GM10847 (cell line): Measurements from ENCODE around the gene SMIM29.
A peak's percentile ranks its signal among the peaks of the same experiment; 100 is the strongest.

Experiments used
- POLR2A ChIP-seq: IDR thresholded peaks from 2 replicates; pipeline ENCODE4 v1.6.1; 2011; ENCODE audit not compliant: insufficient read length; ENCODE audit errors: extremely low read depth

The SMIM29 gene

DNA sequence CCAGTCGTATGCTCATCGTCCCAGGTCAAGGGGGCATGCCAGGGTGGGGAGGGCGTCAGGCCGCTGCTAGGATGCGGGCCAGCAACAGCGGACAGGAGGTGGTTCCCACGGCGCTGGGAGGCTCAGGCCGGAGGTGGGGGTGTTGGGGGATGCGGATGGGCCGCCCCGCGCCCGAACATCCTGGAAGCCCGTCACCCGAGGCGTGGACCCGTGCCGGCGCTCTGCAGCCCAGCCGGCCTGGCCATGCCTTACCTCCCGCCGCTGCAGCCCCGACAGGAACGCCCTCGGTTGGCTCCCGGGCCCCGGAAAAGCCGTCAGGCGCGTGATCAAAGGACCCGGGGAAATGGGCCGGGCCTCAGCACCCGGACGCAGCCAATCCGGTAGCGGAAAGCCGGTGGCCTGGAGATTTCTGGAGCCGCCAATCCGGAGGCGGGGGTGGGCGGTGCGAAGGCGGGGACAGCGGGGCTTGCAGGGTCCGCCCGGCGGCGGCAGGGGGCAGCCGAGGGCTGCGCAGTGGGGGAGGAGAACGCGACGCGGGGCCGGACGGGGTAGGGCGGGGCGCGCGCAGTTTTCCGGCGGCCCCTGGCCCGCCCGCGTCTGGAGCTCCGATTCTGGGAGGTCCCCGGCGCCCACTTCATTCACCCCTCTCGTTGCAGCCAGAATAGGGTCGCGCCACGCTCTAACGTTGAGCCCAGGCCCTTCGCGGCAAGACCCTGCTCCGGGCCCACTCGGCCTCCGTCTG, at the start of gene SMIM29:
TSS of gene SMIM29 (minus strand) at position 280 of the 742 bp plus-strand sequence. CDS start 1,215 bp downstream, outside the sequence.
- peak; percentile 40 for TF ChIP-seq POLR2A

DNA sequence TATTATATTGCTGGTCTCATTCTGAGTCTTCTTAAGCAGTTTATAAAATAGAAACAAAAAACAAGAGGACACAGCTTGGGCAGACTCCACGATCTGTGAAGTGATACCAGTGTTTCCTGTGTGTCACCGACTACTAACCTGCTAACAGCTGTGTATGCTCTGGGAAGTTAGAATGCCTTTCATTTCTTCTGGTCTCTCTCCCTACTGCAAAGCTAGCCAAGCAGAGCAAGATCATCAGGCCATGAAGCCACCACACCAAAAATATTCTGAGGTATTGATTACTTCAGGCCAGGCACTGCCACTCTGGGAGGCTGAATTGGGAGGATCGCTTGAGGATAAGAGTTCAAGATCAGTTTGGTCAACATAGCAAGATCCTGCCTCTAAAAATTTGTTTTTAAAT, 46.9 kb upstream of the SMIM29 start:
- TF ChIP-seq POLR2A: no peak

DNA sequence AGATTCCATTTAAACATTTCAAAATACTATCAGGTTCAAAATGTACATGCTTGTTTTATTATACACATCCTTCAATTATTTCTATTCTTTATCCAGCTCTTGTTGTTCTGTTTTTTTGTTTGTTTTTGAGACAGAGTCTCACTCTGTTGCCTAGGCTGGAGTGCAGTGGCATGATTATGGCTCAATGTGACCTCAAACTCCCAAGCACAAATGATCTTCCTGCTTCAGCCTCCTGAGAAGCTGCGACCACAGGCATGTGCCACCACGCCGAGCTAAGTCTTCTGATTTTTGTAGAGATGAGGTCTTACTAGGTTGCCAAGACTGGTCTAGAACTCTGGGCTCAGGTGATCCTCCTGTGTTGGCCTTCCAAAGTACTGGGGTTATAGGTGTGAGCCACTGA, 44.1 kb upstream of the SMIM29 start:
- TF ChIP-seq POLR2A: no peak

GRCh38 chr6:34289137-34289536, 40.3 kb upstream of the SMIM29 start:
- no peak for TF ChIP-seq POLR2A

- no peak for TF ChIP-seq POLR2A
Measured at GRCh38 chr6:34288581-34288980, 39.8 kb upstream of the SMIM29 start.

- TF ChIP-seq POLR2A: no peak
Measured at GRCh38 chr6:34285448-34286164, 36.8 kb upstream of the SMIM29 start.

DNA sequence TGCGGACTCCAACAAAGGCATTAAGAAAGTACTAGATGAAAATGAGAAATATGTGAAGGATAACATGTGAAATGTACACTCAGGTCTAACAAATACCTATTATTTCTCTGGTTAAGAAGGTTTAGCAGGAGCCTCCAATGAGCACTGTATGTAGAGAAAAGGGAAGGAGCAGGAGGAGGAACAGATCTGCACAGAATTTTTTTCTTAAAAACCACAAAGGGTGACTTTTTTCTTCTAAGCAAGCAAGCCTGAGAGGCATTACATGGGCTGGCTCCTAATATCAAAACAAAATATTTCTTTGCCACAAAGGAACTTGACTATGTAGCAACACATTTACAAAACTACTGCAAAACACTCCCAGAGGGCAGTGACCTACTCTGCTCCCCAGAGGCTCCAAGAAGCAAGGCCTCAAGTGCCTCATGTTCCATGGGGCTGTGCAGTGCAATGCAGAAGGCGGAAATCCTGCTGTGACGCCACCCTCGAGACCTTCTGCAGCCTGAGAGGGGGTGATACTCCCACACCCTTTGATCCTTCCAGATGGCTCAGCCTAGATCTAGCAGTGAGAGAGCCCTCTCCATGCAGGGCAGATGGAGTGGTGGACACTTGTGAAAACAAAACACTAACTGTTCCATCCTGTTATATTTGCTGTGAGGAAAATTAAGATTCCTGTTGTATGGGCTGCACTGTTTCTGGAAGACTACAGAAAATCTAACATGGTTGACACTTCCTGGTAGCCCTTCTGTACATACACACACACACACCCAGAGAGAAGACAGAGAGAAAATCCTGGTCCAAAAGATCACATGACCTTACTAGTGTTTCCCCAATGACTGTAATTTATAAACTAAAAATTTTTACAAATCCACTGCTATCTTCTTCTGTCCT, 36.0 kb upstream of the SMIM29 start:
- no peak for TF ChIP-seq POLR2A

DNA sequence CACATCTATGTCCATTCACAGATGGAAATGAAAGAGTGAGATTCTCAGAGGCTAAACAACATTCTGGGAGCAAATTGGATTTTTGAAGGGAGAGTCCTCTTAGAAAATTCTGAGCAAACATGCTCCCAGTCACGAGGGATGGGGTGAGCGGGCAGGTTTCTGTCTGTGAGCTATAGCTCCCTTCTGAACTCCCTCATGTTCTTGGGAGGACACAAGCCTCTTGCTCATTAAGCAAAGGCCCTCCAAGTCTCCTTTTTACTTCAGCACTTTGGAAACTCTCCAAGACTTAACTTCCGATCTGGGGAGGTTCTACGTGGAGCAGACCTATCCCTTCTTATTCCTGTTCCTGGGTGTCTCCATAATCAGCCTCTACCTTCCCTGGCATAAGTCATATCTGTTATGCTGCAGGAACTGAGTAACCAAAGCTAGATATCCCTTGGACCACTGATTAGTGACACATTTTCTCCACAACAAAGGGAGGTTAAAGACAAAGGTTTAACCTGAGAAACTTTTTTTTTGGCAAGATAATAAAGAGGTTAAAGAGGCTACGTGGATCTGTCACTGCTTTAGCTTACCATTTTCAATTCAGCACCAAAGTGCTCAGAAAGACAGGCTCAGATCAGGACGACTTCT, 33.0 kb upstream of the SMIM29 start:
- TF ChIP-seq POLR2A: no peak

- TF ChIP-seq POLR2A: no peak
Measured at GRCh38 chr6:34280216-34280615, 31.4 kb upstream of the SMIM29 start.

- TF ChIP-seq POLR2A: no peak
Measured at GRCh38 chr6:34278833-34279232, 30.0 kb upstream of the SMIM29 start.

- no peak for TF ChIP-seq POLR2A
Measured at GRCh38 chr6:34277763-34278112, 28.9 kb upstream of the SMIM29 start.

DNA sequence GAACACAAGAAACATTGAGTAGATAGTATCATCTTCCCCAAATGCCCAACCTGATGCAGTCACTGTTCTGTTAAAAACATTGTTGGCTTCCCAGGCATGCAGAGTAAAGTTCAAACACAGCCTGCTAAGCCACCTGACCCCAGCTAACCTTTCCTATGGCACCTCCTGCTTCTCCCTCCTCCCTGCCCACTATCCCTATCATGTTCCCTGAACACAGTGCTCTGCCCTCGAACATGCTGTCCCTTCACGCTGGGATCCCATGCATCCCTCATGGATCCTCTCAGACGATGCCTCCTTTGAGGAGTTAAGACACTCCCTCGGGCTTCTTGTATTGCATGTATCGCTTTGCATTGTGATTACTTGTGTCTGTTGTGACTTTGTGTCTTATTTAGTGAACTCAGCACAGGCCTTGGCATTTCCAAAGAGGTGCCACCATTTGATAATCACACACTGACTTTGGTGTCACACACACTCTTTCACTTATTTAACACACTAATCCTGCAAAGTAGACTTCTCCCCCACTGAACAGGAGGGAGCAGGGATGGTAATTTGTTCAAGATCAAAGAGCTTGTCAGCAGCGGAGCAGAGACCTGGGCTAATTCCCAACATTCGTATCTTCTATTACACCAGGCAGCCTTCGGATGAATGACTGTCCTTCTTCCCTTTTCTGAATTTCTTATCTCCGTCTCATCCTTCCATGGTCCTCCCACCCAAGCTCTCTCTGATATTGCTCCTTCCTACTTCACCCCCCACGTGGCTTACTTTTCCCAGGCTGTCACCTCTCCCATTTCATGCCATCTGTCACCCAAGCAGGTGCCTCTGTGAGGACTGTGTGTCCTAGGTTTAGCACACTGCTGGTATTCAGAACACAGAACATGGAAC, 28.3 kb upstream of the SMIM29 start:
- no peak for TF ChIP-seq POLR2A

DNA sequence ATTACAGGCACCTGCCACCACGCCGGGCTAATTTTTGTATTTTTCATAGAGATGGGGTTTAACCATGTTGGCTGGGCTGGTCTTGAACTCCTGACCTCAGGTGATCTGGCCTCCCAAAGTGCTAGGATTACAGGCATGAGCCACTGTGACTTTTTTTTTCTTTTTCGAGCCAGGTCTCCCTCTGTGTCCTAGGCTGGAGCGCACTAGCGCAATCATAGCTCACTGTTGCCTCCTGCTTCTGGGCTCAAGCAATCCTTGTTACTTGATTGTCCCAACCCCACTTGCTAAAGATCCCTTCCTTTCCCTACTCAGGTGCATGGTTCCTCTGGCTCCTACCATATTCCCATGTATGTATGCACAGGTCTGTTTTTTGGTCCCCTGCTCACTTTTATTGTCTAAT, 27.4 kb upstream of the SMIM29 start:
- no peak for TF ChIP-seq POLR2A

GRCh38 chr6:34275128-34275804, 26.5 kb upstream of the SMIM29 start:
- no peak for TF ChIP-seq POLR2A
